Activated CD4-positive, alpha-beta T cell treated with anti-CD3 and anti-CD28 coated beads, Interleukin-2, amount 50 U/mL, for 48 hours (primary cell): ENCODE measurements around the gene RNU1-1.
"Not testable (repeated sequence)": the region's sequence is repeated elsewhere in the genome, so short reads cannot be mapped to it uniquely, and the experiment has no call there.

Experiments
- DNase-seq, 2 experiments: peaks; one replicate each; pipeline ENCODE4 v3.0.0-alpha.2; 2020

The RNU1-1 gene

GRCh38 chr1:16521288-16521583 lies 7.2 kb upstream of the RNU1-1 start:
- DNase-seq = no peak

- not testable (repeated sequence) for DNase-seq
Measured at GRCh38 chr1:16520435-16521287, 6.6 kb upstream of the RNU1-1 start.

GRCh38 chr1:16519255-16519951 lies 5.3 kb upstream of the RNU1-1 start:
- not testable (repeated sequence) for DNase-seq

GRCh38 chr1:16518913-16519254 lies 4.8 kb upstream of the RNU1-1 start:
- DNase-seq = not testable (repeated sequence)

- not testable (repeated sequence) for DNase-seq
Measured at GRCh38 chr1:16516694-16517410, 2.8 kb upstream of the RNU1-1 start.

GRCh38 chr1:16513412-16514106 lies 526 bp downstream of the RNU1-1 start:
- peak; percentile 56 to 70 for DNase-seq

GRCh38 chr1:16512624-16513411 lies 1.3 kb downstream of the RNU1-1 start:
- DNase-seq = peak; percentile 28 to 44

GRCh38 chr1:16511926-16512325 lies 2.2 kb downstream of the RNU1-1 start:
- DNase-seq = not testable (repeated sequence)

- DNase-seq = peak; percentile 14 to 22
Measured at GRCh38 chr1:16508861-16509445, 5.1 kb downstream of the RNU1-1 start.

GRCh38 chr1:16506364-16507136 lies 7.5 kb downstream of the RNU1-1 start:
- not testable (repeated sequence) for DNase-seq

- not testable (repeated sequence) for DNase-seq
Measured at GRCh38 chr1:16505870-16506269, 8.2 kb downstream of the RNU1-1 start.

- DNase-seq = no peak
Measured at GRCh38 chr1:16503494-16503893, 10.6 kb downstream of the RNU1-1 start.

GRCh38 chr1:16501446-16501845 lies 12.6 kb downstream of the RNU1-1 start:
- not testable (repeated sequence) for DNase-seq

GRCh38 chr1:16500975-16501374 lies 13.1 kb downstream of the RNU1-1 start:
- not testable (repeated sequence) for DNase-seq

- DNase-seq = not testable (repeated sequence)
Measured at GRCh38 chr1:16500466-16500865, 13.6 kb downstream of the RNU1-1 start.

- DNase-seq = peak; percentile 87 to 91
Measured at GRCh38 chr1:16498573-16499413, 15.3 kb downstream of the RNU1-1 start.

- DNase-seq = not testable (repeated sequence)
Measured at GRCh38 chr1:16498047-16498446, 16.0 kb downstream of the RNU1-1 start.

GRCh38 chr1:16497474-16497904 lies 16.6 kb downstream of the RNU1-1 start:
- not testable (repeated sequence) for DNase-seq

GRCh38 chr1:16493731-16494130 lies 20.4 kb downstream of the RNU1-1 start:
- DNase-seq = not testable (repeated sequence)

GRCh38 chr1:16492937-16493336 lies 21.1 kb downstream of the RNU1-1 start:
- DNase-seq = peak; percentile 23 to 46
